NCI-H446 treated with DMSO at 0.1 percent for 48 hours (cell line): ENCODE results near the gene EIF1AD.
A peak's percentile ranks its signal among the peaks of the same experiment; 100 is the strongest.

Source experiments
- DNase-seq: peaks from one replicate; lab custom pipeline; 2025; lab: John Stamatoyannopoulos, UW

Gene EIF1AD

GRCh38 chr11:66004186-66004585 lies 2.2 kb upstream of the EIF1AD start:
- no peak for DNase-seq

GRCh38 chr11:66003291-66003690 lies 1.3 kb upstream of the EIF1AD start:
- DNase-seq: no peak

GRCh38 chr11:66002648-66003225 lies 780 bp upstream of the EIF1AD start:
- no peak for DNase-seq

GRCh38 chr11:65997286-65997685 lies 4.7 kb downstream of the EIF1AD start:
- DNase-seq: no peak

GRCh38 chr11:65992056-65992455 lies 9.9 kb downstream of the EIF1AD start:
- no peak for DNase-seq

GRCh38 chr11:65988791-65989592 lies 13.0 kb downstream of the EIF1AD start:
- DNase-seq: peak; percentile 85

- no peak for DNase-seq
These were observed 14.6 kb downstream of the EIF1AD start for GRCh38 chr11:65987336-65987735.

GRCh38 chr11:65983589-65983987 lies 18.4 kb downstream of the EIF1AD start:
- DNase-seq: no peak

GRCh38 chr11:65982824-65983588 lies 19.0 kb downstream of the EIF1AD start:
- DNase-seq: no peak

- no peak for DNase-seq
These were observed 19.8 kb downstream of the EIF1AD start for GRCh38 chr11:65981972-65982823.

- no peak for DNase-seq
These were observed 20.7 kb downstream of the EIF1AD start for GRCh38 chr11:65981101-65981740.

GRCh38 chr11:65979261-65979759 lies 22.6 kb downstream of the EIF1AD start:
- DNase-seq: no peak

GRCh38 chr11:65978391-65979238 lies 23.3 kb downstream of the EIF1AD start:
- no peak for DNase-seq

- no peak for DNase-seq
These were observed 24.2 kb downstream of the EIF1AD start for GRCh38 chr11:65977621-65978390.

GRCh38 chr11:65976216-65977176 lies 25.5 kb downstream of the EIF1AD start:
- no peak for DNase-seq

- no peak for DNase-seq
These were observed 26.2 kb downstream of the EIF1AD start for GRCh38 chr11:65975771-65976170.

- no peak for DNase-seq
These were observed 28.4 kb downstream of the EIF1AD start for GRCh38 chr11:65973439-65974110.

- DNase-seq: no peak
These were observed 29.8 kb downstream of the EIF1AD start for GRCh38 chr11:65972116-65972515.
